SK-N-SH treated with all-trans-retinoic acid at 6 μM for 48 hours (cell line): Measurements from ENCODE around the gene PIPOX.

Experiments
- ARNTL ChIP-seq: fragments of 450-650 bp; formaldehyde crosslinking; IDR thresholded peaks from 2 replicates; pipeline ENCODE4 v1.5.0; 2020; ENCODE audit warnings: low read depth, mild to moderate bottlenecking, moderate library complexity, borderline replicate concordance
- CREB5 ChIP-seq: fragments of 250-450 bp; sonication (Bioruptor Pico); IDR thresholded peaks from 2 replicates; pipeline ENCODE4 v1.5.1; 2020; ENCODE audit warnings: low read depth, mild to moderate bottlenecking, moderate library complexity
- GLIS3 ChIP-seq: fragments of 250-450 bp; sonication (Bioruptor Pico); IDR thresholded peaks from 2 replicates; pipeline ENCODE4 v1.5.0; 2020; ENCODE audit warnings: mild to moderate bottlenecking, moderate library complexity
- OSR1 ChIP-seq: fragments of 250-450 bp; sonication (Bioruptor Pico); IDR thresholded peaks from 2 replicates; pipeline ENCODE4 v1.8.0; 2022; ENCODE audit warnings: moderate library complexity, mild to moderate bottlenecking, inconsistent platforms
- RARB ChIP-seq: fragments of 250-450 bp; sonication (Bioruptor Pico); IDR thresholded peaks from 2 replicates; pipeline ENCODE4 v1.8.0; 2021; ENCODE audit warnings: mild to moderate bottlenecking, moderate library complexity
- TSHZ2 ChIP-seq: fragments of 250-450 bp; sonication (Bioruptor Pico); IDR thresholded peaks from 2 replicates; pipeline ENCODE4 v1.5.0; 2020; ENCODE audit warnings: mild to moderate bottlenecking, moderate library complexity
- ZFP3 ChIP-seq: fragments of 250-450 bp; sonication (Bioruptor Pico); IDR thresholded peaks from 2 replicates; pipeline ENCODE4 v1.5.0; 2020; ENCODE audit warnings: mild to moderate bottlenecking, moderate library complexity
- ZFP30 ChIP-seq: fragments of 450-650 bp; formaldehyde crosslinking; IDR thresholded peaks from 2 replicates; pipeline ENCODE4 v1.5.0; 2022; ENCODE audit warnings: mild to moderate bottlenecking, moderate library complexity
- ZNF565 ChIP-seq: fragments of 450-650 bp; formaldehyde crosslinking; conservative IDR thresholded peaks from 2 replicates; pipeline ENCODE4 v1.5.0; 2020; ENCODE audit warnings: low read depth, mild to moderate bottlenecking, moderate library complexity
- TF ChIP-seq, protein P1 (sequence below): fragments of 250-450 bp; sonication (Bioruptor Pico); IDR thresholded peaks from 2 replicates; pipeline ENCODE4 v1.8.0; 2020; ENCODE audit warnings: mild to moderate bottlenecking, moderate library complexity, borderline replicate concordance
- TF ChIP-seq, protein P2 (sequence below): fragments of 250-450 bp; sonication (Bioruptor Pico); IDR thresholded peaks from 2 replicates; pipeline ENCODE4 v1.5.1; 2021; ENCODE audit warnings: mild to moderate bottlenecking, moderate library complexity

GRCh38 chr17:29048440-29049368, 5.8 kb downstream of the PIPOX start:
- TF ChIP-seq ZNF565 (CRISPR knock-in tag): no peak
- TF ChIP-seq ZFP3: no peak
- no peak for TF ChIP-seq ZFP30 (CRISPR knock-in tag)
- peak; percentile 99 for TF ChIP-seq TSHZ2 (CRISPR knock-in tag)
- TF ChIP-seq ARNTL (CRISPR knock-in tag): no peak
- TF ChIP-seq, protein P1, sequence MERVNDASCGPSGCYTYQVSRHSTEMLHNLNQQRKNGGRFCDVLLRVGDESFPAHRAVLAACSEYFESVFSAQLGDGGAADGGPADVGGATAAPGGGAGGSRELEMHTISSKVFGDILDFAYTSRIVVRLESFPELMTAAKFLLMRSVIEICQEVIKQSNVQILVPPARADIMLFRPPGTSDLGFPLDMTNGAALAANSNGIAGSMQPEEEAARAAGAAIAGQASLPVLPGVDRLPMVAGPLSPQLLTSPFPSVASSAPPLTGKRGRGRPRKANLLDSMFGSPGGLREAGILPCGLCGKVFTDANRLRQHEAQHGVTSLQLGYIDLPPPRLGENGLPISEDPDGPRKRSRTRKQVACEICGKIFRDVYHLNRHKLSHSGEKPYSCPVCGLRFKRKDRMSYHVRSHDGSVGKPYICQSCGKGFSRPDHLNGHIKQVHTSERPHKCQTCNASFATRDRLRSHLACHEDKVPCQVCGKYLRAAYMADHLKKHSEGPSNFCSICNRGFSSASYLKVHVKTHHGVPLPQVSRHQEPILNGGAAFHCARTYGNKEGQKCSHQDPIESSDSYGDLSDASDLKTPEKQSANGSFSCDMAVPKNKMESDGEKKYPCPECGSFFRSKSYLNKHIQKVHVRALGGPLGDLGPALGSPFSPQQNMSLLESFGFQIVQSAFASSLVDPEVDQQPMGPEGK: no peak
- TF ChIP-seq GLIS3 (CRISPR knock-in tag): peak; percentile 38; the same call in 1 of the 2 replicates
- TF ChIP-seq CREB5: no peak
- no peak for TF ChIP-seq OSR1 (CRISPR knock-in tag)
- no peak for TF ChIP-seq RARB (CRISPR knock-in tag)
- TF ChIP-seq, protein P2, sequence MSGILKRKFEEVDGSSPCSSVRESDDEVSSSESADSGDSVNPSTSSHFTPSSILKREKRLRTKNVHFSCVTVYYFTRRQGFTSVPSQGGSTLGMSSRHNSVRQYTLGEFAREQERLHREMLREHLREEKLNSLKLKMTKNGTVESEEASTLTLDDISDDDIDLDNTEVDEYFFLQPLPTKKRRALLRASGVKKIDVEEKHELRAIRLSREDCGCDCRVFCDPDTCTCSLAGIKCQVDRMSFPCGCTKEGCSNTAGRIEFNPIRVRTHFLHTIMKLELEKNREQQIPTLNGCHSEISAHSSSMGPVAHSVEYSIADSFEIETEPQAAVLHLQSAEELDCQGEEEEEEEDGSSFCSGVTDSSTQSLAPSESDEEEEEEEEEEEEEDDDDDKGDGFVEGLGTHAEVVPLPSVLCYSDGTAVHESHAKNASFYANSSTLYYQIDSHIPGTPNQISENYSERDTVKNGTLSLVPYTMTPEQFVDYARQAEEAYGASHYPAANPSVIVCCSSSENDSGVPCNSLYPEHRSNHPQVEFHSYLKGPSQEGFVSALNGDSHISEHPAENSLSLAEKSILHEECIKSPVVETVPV (CRISPR knock-in tag): no peak
